ENCODE measurements around the gene BTBD16. TPM values are rescaled to one million over a fixed set of nuclear protein-coding genes. Genes with fewer than 3 reads are reported as not detected.

BTBD16 gene
- total and polyA plus RNA-seq, 2 of the 13 experiments (the other 11 are each of a cell fraction or from before 2014, with no cell fraction given), result 5.0 to 11.9 TPM

DNA sequence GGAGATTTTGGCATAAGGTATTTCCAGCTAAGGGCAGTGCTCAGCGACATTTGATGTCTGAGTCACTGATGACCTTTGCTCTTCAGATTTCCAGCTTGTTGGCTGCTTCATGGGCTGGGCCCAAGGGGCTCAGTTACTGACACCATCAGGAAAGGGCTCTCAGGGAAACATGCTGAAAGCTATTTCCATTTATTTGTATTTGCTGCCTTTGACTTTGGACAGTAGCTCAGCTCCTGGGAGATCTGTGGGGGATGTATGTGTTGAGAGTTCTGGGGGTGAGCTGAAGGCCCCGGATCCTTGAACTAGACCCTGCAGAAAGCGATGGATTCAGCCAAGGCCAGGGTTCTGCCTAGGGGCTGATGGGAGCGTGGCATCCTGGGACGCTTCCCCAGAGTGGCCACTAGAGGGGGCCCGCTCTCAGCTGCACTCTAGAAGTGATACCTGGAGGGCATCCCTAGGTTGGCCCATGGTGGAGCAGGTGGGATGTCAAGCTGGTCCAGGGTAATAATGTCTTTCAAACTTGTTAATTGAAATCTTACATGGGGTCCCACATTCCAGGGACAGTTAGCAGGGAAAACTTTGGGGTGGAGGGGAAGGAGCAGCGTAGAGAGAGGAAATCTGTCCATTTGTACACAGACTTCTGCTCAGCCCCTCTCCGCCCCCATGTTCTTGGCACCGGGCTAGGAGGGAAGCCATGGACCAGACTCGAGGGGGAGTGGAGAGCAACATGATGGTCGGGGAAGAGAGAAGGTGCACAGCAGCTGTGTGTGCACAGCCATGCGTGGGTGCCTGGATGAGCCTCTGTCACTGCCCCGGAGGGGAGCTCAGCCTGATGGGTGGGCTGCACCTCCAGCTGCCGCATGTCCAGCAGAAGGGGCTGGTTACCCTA, 3.0 kb upstream of the BTBD16 start (continued):
- TF ChIP-seq, protein P1, sequence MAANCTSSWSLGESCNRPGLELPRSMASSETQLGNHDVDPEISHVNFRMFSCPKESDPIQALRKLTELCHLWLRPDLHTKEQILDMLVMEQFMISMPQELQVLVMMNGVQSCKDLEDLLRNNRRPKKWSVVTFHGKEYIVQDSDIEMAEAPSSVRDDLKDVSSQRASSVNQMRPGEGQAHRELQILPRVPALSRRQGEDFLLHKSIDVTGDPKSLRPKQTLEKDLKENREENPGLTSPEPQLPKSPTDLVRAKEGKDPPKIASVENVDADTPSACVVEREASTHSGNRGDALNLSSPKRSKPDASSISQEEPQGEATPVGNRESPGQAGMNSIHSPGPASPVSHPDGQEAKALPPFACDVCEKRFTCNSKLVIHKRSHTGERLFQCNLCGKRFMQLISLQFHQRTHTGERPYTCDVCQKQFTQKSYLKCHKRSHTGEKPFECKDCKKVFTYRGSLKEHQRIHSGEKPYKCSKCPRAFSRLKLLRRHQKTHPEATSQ (CRISPR knock-in tag; IDR thresholded peaks at IDR 0.05; ENCODE audit: borderline replicate concordance), result no peak
- TF ChIP-seq ZBTB21 (CRISPR knock-in tag; IDR thresholded peaks at IDR 0.05) (no peak), FOXM1 (CRISPR knock-in tag; IDR thresholded peaks at IDR 0.05) (no peak), REL (CRISPR knock-in tag; conservative IDR thresholded peaks at IDR 0.05) (no peak), ZNF432 (CRISPR knock-in tag; IDR thresholded peaks at IDR 0.05; ENCODE audit: borderline replicate concordance) (no peak), JARID2 (CRISPR knock-in tag; IDR thresholded peaks at IDR 0.05; ENCODE audit: insufficient replicate concordance) (no peak), BRCA1 (CRISPR knock-in tag; IDR thresholded peaks at IDR 0.05) (no peak), ARID3A (IDR thresholded peaks at IDR 0.05; ENCODE audit: low read depth, low read length) (no peak), EP300 (IDR thresholded peaks at IDR 0.05; ENCODE audit: low read depth in 2 of 2, low read length in 2 of 2) (no peak), EP300 (CRISPR knock-in tag; IDR thresholded peaks at IDR 0.05; ENCODE audit: borderline replicate concordance) (no peak), KMT2B (CRISPR knock-in tag; IDR thresholded peaks at IDR 0.05) (no peak), ETS1 (CRISPR knock-in tag; IDR thresholded peaks at IDR 0.05) (no peak), CBX1 (IDR thresholded peaks at IDR 0.05; ENCODE audit: low read depth) (no peak), ZNF777 (CRISPR knock-in tag; IDR thresholded peaks at IDR 0.05) (no peak), ZNF510 (CRISPR knock-in tag; IDR thresholded peaks at IDR 0.05; ENCODE audit: low read depth) (no peak), ZNF589 (CRISPR knock-in tag; conservative IDR thresholded peaks at IDR 0.05) (no peak), CENPX (CRISPR knock-in tag; IDR thresholded peaks at IDR 0.05) (no peak), FOXP1 (IDR thresholded peaks at IDR 0.05) (no peak), FOXP1 (CRISPR knock-in tag; IDR thresholded peaks at IDR 0.05) (no peak)
- TF ChIP-seq, protein P2, sequence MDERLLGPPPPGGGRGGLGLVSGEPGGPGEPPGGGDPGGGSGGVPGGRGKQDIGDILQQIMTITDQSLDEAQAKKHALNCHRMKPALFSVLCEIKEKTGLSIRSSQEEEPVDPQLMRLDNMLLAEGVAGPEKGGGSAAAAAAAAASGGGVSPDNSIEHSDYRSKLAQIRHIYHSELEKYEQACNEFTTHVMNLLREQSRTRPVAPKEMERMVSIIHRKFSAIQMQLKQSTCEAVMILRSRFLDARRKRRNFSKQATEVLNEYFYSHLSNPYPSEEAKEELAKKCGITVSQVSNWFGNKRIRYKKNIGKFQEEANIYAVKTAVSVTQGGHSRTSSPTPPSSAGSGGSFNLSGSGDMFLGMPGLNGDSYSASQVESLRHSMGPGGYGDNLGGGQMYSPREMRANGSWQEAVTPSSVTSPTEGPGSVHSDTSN (CRISPR knock-in tag; IDR thresholded peaks at IDR 0.05), result no peak
- TF ChIP-seq, protein P3, sequence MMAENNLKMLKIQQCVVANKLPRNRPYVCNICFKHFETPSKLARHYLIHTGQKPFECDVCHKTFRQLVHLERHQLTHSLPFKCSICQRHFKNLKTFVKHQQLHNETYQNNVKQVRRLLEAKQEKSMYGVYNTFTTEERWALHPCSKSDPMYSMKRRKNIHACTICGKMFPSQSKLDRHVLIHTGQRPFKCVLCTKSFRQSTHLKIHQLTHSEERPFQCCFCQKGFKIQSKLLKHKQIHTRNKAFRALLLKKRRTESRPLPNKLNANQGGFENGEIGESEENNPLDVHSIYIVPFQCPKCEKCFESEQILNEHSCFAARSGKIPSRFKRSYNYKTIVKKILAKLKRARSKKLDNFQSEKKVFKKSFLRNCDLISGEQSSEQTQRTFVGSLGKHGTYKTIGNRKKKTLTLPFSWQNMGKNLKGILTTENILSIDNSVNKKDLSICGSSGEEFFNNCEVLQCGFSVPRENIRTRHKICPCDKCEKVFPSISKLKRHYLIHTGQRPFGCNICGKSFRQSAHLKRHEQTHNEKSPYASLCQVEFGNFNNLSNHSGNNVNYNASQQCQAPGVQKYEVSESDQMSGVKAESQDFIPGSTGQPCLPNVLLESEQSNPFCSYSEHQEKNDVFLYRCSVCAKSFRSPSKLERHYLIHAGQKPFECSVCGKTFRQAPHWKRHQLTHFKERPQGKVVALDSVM (CRISPR knock-in tag; IDR thresholded peaks at IDR 0.05), result no peak
- TF ChIP-seq, protein P4, sequence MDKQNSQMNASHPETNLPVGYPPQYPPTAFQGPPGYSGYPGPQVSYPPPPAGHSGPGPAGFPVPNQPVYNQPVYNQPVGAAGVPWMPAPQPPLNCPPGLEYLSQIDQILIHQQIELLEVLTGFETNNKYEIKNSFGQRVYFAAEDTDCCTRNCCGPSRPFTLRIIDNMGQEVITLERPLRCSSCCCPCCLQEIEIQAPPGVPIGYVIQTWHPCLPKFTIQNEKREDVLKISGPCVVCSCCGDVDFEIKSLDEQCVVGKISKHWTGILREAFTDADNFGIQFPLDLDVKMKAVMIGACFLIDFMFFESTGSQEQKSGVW (CRISPR knock-in tag; IDR thresholded peaks at IDR 0.05; ENCODE audit: borderline replicate concordance), result no peak

Data from HepG2 (cell line).